HEK293 (cell line): Measurements from ENCODE around the gene SUPT3H.

ENCODE experiments used
- CTCF ChIA-PET: fragments of 350-600 bp; formaldehyde crosslinking; extraction: SDS; loops from one replicate; lab custom pipeline; 2021; ENCODE audit warnings: antibody characterized with exemption; lab: Yijun Ruan, JAX
- POLR2A ChIA-PET: fragments of 300-600 bp; formaldehyde crosslinking; extraction: SDS; loops from one replicate; lab custom pipeline; 2020; ENCODE audit warnings: antibody characterized with exemption, inconsistent platforms; lab: Yijun Ruan, JAX
- H3K27ac ChIP-seq: fragments of 200-500 bp; sonication (Bioruptor generic); 2 replicates; pipeline ENCODE4 v1.5.1; 2014; ENCODE audit warnings: low read depth, low read length, control low read depth, inconsistent platforms; ENCODE audit errors: extremely low read depth
- H3K36me3 ChIP-seq, 2 experiments: fragments of 200-500 bp in 1 of 2; sonication (Bioruptor generic) in 1 of 2; 1 replicate in 1 of 2; 2 replicates in 1 of 2; pipeline ENCODE4 v1.5.1; 2014 to 2017; ENCODE audit warnings: inconsistent platforms in 2 of 2, low read length in 2 of 2; ENCODE audit not compliant: control insufficient read depth in 2 of 2, insufficient read depth in 1 of 2
- H3K4me1 ChIP-seq: fragments of 200-500 bp; sonication (Bioruptor generic); 2 replicates; pipeline ENCODE4 v1.5.1; 2014; ENCODE audit warnings: mild to moderate bottlenecking, low read length, inconsistent platforms; ENCODE audit not compliant: control insufficient read depth, insufficient read depth
- H3K4me3 ChIP-seq: 2 replicates; pipeline ENCODE4 v1.5.1; 2011; ENCODE audit warnings: low read depth, mild to moderate bottlenecking, control low read depth, low read length, moderate library complexity
- H3K9me3 ChIP-seq: fragments of 200-500 bp; sonication (Bioruptor generic); 2 replicates; pipeline ENCODE4 v1.5.1; 2014; ENCODE audit warnings: low read depth, low read length, inconsistent platforms; ENCODE audit not compliant: control insufficient read depth, insufficient read depth
- BCL11A ChIP-seq: fragments of 450-650 bp; formaldehyde crosslinking; IDR thresholded peaks from 2 replicates; pipeline ENCODE4 v1.5.1; 2016; ENCODE audit warnings: low read depth, missing biosample characterization, missing genetic modification characterization
- BCL11B ChIP-seq: fragments of 450-650 bp; formaldehyde crosslinking; IDR thresholded peaks from 2 replicates; pipeline ENCODE4 v1.5.1; 2016; ENCODE audit warnings: low read depth, missing biosample characterization, missing genetic modification characterization
- KLF10 ChIP-seq: fragments of 450-650 bp; IDR thresholded peaks from 2 replicates; pipeline ENCODE4 v1.5.1; 2018; ENCODE audit warnings: missing biosample characterization, mild to moderate bottlenecking, missing genetic modification characterization
- SALL2 ChIP-seq: fragments of 450-650 bp; formaldehyde crosslinking; IDR thresholded peaks from 2 replicates; pipeline ENCODE4 v1.5.0; 2017; ENCODE audit warnings: missing biosample characterization, mild to moderate bottlenecking, missing genetic modification characterization, borderline replicate concordance
- WT1 ChIP-seq: fragments of 450-650 bp; formaldehyde crosslinking; IDR thresholded peaks from 2 replicates; pipeline ENCODE4 v1.5.1; 2016; ENCODE audit warnings: missing biosample characterization, missing genetic modification characterization
- ZNF132 ChIP-seq: fragments of 450-650 bp; formaldehyde crosslinking; IDR thresholded peaks from 2 replicates; pipeline ENCODE4 v1.5.1; 2017; ENCODE audit warnings: missing biosample characterization, missing genetic modification characterization, borderline replicate concordance
- ZNF146 ChIP-seq: fragments of 450-650 bp; formaldehyde crosslinking; IDR thresholded peaks from 2 replicates; pipeline ENCODE4 v1.5.1; 2016; ENCODE audit warnings: missing biosample characterization, missing genetic modification characterization
- ZNF214 ChIP-seq: fragments of 450-650 bp; formaldehyde crosslinking; IDR thresholded peaks from 2 replicates; pipeline ENCODE4 v1.5.1; 2017; ENCODE audit warnings: missing biosample characterization, mild to moderate bottlenecking, missing genetic modification characterization, borderline replicate concordance
- ZNF324 ChIP-seq: fragments of 450-650 bp; formaldehyde crosslinking; IDR thresholded peaks from 2 replicates; pipeline ENCODE4 v1.5.1; 2016; ENCODE audit warnings: missing biosample characterization, missing genetic modification characterization
- ZNF423 ChIP-seq: fragments of 450-650 bp; formaldehyde crosslinking; IDR thresholded peaks from 2 replicates; pipeline ENCODE4 v1.5.1; 2016; ENCODE audit warnings: missing biosample characterization, missing genetic modification characterization
- ZNF501 ChIP-seq: fragments of 450-650 bp; formaldehyde crosslinking; IDR thresholded peaks from 2 replicates; pipeline ENCODE4 v1.5.1; 2016; ENCODE audit warnings: missing biosample characterization, missing genetic modification characterization
- ZNF549 ChIP-seq: fragments of 450-650 bp; IDR thresholded peaks from 2 replicates; pipeline ENCODE4 v1.5.1; 2018; ENCODE audit warnings: missing biosample characterization, missing genetic modification characterization, mild to moderate bottlenecking, inconsistent platforms, moderate library complexity
- ZNF561 ChIP-seq: fragments of 450-650 bp; IDR thresholded peaks from 2 replicates; pipeline ENCODE4 v1.5.1; 2018; ENCODE audit warnings: missing biosample characterization, missing genetic modification characterization, borderline replicate concordance
- ZNF600 ChIP-seq: fragments of 450-650 bp; formaldehyde crosslinking; IDR thresholded peaks from 2 replicates; pipeline ENCODE4 v1.5.1; 2016; ENCODE audit warnings: missing biosample characterization, missing genetic modification characterization
- ZNF658 ChIP-seq: fragments of 450-650 bp; formaldehyde crosslinking; IDR thresholded peaks from 2 replicates; pipeline ENCODE4; 2016; ENCODE audit warnings: missing biosample characterization, missing genetic modification characterization
- TF ChIP-seq, protein P1 (sequence below): fragments of 450-650 bp; formaldehyde crosslinking; IDR thresholded peaks from 2 replicates; pipeline ENCODE4 v1.5.1; 2016; ENCODE audit warnings: missing biosample characterization, missing genetic modification characterization
- TF ChIP-seq, protein P2 (sequence below): fragments of 450-650 bp; formaldehyde crosslinking; IDR thresholded peaks from 2 replicates; pipeline ENCODE4 v1.5.1; 2016; ENCODE audit warnings: missing biosample characterization, missing genetic modification characterization
- TF ChIP-seq, protein P3 (sequence below): fragments of 450-650 bp; formaldehyde crosslinking; IDR thresholded peaks from 2 replicates; pipeline ENCODE4 v1.5.1; 2016; ENCODE audit warnings: missing biosample characterization, missing genetic modification characterization
- TF ChIP-seq, protein P4 (sequence below): fragments of 450-650 bp; formaldehyde crosslinking; optimal IDR thresholded peaks from 2 replicates; pipeline ENCODE3; 2016; ENCODE audit warnings: missing biosample characterization, mild to moderate bottlenecking, missing genetic modification characterization
- TF ChIP-seq, protein P5 (sequence below): fragments of 450-650 bp; formaldehyde crosslinking; IDR thresholded peaks from 2 replicates; pipeline ENCODE4 v1.5.1; 2017; ENCODE audit warnings: missing biosample characterization, missing genetic modification characterization

The SUPT3H gene

DNA sequence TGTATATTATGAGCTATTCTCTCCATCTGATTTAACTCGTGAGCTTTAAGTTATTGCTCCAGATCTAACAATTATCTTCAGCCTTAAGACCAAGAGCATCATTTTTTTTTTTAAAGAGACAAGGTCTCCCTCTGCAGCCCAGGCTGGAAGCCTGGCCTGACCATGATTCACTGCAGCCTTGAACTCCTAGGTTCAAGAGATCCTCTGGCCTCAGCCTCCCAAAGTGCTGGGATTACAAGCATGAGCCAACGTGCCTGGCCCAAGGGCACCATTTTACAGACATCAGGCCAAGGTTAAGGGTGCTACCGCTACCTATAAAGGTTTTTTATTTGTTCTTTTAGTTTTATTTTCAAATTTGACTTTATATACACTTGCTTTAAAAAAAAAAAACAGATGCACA lies 2.3 kb downstream of the SUPT3H start (continued):
- TF ChIP-seq, protein P1, sequence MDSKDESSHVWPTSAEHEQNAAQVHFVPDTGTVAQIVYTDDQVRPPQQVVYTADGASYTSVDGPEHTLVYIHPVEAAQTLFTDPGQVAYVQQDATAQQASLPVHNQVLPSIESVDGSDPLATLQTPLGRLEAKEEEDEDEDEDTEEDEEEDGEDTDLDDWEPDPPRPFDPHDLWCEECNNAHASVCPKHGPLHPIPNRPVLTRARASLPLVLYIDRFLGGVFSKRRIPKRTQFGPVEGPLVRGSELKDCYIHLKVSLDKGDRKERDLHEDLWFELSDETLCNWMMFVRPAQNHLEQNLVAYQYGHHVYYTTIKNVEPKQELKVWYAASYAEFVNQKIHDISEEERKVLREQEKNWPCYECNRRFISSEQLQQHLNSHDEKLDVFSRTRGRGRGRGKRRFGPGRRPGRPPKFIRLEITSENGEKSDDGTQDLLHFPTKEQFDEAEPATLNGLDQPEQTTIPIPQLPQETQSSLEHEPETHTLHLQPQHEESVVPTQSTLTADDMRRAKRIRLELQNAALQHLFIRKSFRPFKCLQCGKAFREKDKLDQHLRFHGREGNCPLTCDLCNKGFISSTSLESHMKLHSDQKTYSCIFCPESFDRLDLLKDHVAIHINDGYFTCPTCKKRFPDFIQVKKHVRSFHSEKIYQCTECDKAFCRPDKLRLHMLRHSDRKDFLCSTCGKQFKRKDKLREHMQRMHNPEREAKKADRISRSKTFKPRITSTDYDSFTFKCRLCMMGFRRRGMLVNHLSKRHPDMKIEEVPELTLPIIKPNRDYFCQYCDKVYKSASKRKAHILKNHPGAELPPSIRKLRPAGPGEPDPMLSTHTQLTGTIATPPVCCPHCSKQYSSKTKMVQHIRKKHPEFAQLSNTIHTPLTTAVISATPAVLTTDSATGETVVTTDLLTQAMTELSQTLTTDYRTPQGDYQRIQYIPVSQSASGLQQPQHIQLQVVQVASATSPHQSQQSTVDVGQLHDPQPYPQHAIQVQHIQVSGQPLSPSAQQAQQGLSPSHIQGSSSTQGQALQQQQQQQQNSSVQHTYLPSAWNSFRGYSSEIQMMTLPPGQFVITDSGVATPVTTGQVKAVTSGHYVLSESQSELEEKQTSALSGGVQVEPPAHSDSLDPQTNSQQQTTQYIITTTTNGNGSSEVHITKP (tag by site-specific recombination): no peak
- TF ChIP-seq WT1 (tag by site-specific recombination) (no peak), ZNF324 (no peak)
- TF ChIP-seq, protein P2, sequence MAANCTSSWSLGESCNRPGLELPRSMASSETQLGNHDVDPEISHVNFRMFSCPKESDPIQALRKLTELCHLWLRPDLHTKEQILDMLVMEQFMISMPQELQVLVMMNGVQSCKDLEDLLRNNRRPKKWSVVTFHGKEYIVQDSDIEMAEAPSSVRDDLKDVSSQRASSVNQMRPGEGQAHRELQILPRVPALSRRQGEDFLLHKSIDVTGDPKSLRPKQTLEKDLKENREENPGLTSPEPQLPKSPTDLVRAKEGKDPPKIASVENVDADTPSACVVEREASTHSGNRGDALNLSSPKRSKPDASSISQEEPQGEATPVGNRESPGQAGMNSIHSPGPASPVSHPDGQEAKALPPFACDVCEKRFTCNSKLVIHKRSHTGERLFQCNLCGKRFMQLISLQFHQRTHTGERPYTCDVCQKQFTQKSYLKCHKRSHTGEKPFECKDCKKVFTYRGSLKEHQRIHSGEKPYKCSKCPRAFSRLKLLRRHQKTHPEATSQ: no peak
- TF ChIP-seq, protein P3, sequence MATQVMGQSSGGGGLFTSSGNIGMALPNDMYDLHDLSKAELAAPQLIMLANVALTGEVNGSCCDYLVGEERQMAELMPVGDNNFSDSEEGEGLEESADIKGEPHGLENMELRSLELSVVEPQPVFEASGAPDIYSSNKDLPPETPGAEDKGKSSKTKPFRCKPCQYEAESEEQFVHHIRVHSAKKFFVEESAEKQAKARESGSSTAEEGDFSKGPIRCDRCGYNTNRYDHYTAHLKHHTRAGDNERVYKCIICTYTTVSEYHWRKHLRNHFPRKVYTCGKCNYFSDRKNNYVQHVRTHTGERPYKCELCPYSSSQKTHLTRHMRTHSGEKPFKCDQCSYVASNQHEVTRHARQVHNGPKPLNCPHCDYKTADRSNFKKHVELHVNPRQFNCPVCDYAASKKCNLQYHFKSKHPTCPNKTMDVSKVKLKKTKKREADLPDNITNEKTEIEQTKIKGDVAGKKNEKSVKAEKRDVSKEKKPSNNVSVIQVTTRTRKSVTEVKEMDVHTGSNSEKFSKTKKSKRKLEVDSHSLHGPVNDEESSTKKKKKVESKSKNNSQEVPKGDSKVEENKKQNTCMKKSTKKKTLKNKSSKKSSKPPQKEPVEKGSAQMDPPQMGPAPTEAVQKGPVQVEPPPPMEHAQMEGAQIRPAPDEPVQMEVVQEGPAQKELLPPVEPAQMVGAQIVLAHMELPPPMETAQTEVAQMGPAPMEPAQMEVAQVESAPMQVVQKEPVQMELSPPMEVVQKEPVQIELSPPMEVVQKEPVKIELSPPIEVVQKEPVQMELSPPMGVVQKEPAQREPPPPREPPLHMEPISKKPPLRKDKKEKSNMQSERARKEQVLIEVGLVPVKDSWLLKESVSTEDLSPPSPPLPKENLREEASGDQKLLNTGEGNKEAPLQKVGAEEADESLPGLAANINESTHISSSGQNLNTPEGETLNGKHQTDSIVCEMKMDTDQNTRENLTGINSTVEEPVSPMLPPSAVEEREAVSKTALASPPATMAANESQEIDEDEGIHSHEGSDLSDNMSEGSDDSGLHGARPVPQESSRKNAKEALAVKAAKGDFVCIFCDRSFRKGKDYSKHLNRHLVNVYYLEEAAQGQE (tag by site-specific recombination): no peak

DNA sequence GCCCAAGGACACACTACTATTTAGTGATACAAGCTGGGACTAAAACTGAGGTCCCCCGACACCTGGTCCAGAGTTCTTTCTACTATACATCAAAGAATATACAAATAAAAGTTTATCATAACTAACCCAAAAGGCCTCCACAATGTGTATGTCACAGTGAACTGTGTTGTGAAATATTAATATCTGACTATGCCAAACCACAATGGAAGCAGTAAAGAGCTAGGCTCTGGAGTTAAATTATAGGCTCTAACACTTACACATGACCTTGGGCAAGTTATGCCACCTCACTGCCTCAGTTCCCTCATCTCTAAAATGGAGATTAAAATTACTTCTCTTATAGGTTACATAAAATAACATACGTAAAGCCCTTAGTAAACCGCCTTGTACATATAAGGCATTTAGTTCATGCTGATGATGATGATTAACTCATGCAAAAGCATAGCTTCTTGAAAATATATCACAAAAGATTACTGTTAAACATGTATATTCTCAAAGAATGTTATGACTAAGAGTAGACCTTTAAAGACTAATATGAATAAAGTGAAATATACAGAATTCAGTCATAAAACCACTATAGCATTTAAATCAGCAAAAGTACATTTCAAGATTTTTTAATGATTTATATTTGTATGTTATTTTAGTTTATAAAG lies 5.7 kb downstream of the SUPT3H start:
- H3K4me1 ChIP-seq: peaks cover 7% of the 10 kb centered on the region; the same call in 1 of the 2 replicates
- H3K27ac ChIP-seq: no peak overlapping the region
- H3K36me3 ChIP-seq: no peaks in the 10 kb centered on the region
- no peak for TF ChIP-seq BCL11A (tag by site-specific recombination)
- TF ChIP-seq ZNF549 (tag by site-specific recombination): no peak
- no peak for TF ChIP-seq ZNF658
- no peak for TF ChIP-seq ZNF600
- TF ChIP-seq ZNF423 (tag by site-specific recombination): no peak
- TF ChIP-seq, protein P4, sequence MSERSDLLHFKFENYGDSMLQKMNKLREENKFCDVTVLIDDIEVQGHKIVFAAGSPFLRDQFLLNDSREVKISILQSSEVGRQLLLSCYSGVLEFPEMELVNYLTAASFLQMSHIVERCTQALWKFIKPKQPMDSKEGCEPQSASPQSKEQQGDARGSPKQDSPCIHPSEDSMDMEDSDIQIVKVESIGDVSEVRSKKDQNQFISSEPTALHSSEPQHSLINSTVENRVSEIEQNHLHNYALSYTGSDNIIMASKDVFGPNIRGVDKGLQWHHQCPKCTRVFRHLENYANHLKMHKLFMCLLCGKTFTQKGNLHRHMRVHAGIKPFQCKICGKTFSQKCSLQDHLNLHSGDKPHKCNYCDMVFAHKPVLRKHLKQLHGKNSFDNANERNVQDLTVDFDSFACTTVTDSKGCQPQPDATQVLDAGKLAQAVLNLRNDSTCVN (tag by site-specific recombination): no peak
- TF ChIP-seq SALL2 (tag by site-specific recombination): no peak
- no peak for TF ChIP-seq ZNF501 (tag by site-specific recombination)
- no peak for TF ChIP-seq ZNF561
- TF ChIP-seq KLF10: no peak
- TF ChIP-seq ZNF132 (tag by site-specific recombination): no peak
- TF ChIP-seq ZNF146 (tag by site-specific recombination): no peak
- TF ChIP-seq, protein P5, sequence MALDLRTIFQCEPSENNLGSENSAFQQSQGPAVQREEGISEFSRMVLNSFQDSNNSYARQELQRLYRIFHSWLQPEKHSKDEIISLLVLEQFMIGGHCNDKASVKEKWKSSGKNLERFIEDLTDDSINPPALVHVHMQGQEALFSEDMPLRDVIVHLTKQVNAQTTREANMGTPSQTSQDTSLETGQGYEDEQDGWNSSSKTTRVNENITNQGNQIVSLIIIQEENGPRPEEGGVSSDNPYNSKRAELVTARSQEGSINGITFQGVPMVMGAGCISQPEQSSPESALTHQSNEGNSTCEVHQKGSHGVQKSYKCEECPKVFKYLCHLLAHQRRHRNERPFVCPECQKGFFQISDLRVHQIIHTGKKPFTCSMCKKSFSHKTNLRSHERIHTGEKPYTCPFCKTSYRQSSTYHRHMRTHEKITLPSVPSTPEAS (tag by site-specific recombination): no peak
- no peak for TF ChIP-seq BCL11B (tag by site-specific recombination)
- no peak for TF ChIP-seq ZNF214 (tag by site-specific recombination)
- H3K4me3 ChIP-seq: no peak overlapping the region
- POLR2A ChIA-PET: no interaction called here
- CTCF ChIA-PET: interaction anchor here (0.6 kb wide), 1 partner anchor 16 kb away, joined by 3 read pairs; no protein-coding TSS in a partner anchor
- no peaks in the 10 kb centered on the region for H3K9me3 ChIP-seq
